CD4-positive, CD25-positive, alpha-beta regulatory T cell (primary cell): ENCODE results near the gene GABRR3. TPM values are rescaled to one million over a fixed set of nuclear protein-coding genes. Genes with fewer than 3 reads are reported as not detected.
A peak's percentile ranks its signal among the peaks of the same experiment; 100 is the strongest.

Source experiments
- ATAC-seq, 2 donors: fragments of 150-1000 bp; cut with Tn5 transposase; one replicate each; pipeline ENCODE4 v1.10.0; 2021; ENCODE audit warnings: low read depth in 2 of 2, moderate number of reproducible peaks in 2 of 2, moderate library complexity in 1 of 2
- DNase-seq, 3 donors: peaks; one replicate each; pipeline versions ENCODE4 v3.0.0 to v3.0.0-alpha.2; 2012 to 2022; ENCODE audit warnings: mixed read lengths in 1 of 3
- H3K27ac ChIP-seq: one replicate; pipeline ENCODE4 v1.7.0; 2013; ENCODE audit warnings: mild to moderate bottlenecking, low read length; ENCODE audit not compliant: insufficient read depth, poor library complexity, severe bottlenecking
- H3K27me3 ChIP-seq: one replicate; pipeline ENCODE4 v1.7.0; 2013; ENCODE audit warnings: low read length; ENCODE audit not compliant: control insufficient read depth, insufficient read depth
- H3K36me3 ChIP-seq: one replicate; pipeline ENCODE4 v1.7.0; 2013; ENCODE audit warnings: mild to moderate bottlenecking, low read length, moderate library complexity; ENCODE audit not compliant: control insufficient read depth, insufficient read depth
- H3K4me1 ChIP-seq: 2 replicates; pipeline ENCODE4 v1.7.0; 2013; ENCODE audit warnings: mild to moderate bottlenecking, low read length; ENCODE audit not compliant: insufficient read depth, control insufficient read depth, poor library complexity, severe bottlenecking
- H3K4me3 ChIP-seq: one replicate; pipeline ENCODE4 v1.7.0; 2013; ENCODE audit warnings: low read depth, mild to moderate bottlenecking, low read length, moderate library complexity
- H3K9me3 ChIP-seq, 2 experiments: 1 replicate in 1 of 2; 2 replicates in 1 of 2; pipeline ENCODE4 v1.7.0; 2013; ENCODE audit warnings: low read length in 2 of 2, mild to moderate bottlenecking in 1 of 2, moderate library complexity in 1 of 2; ENCODE audit not compliant: control insufficient read depth in 2 of 2
- H3K27ac Mint-ChIP-seq, 3 donors: one replicate each; pipeline ENCODE4 v1.8.0; 2020 to 2022; ENCODE audit warnings: mild to moderate bottlenecking in 3 of 3, mixed read lengths in 3 of 3, moderate library complexity in 2 of 3
- H3K27me3 Mint-ChIP-seq: one replicate; pipeline ENCODE4 v1.8.0; 2022; ENCODE audit warnings: mild to moderate bottlenecking, mixed read lengths
- H3K36me3 Mint-ChIP-seq: one replicate; pipeline ENCODE4 v1.8.0; 2020; ENCODE audit warnings: mixed read lengths
- H3K4me1 Mint-ChIP-seq, 4 donors: one replicate each; pipeline ENCODE4 v1.8.0; 2020 to 2022; ENCODE audit warnings: mixed read lengths in 4 of 4, mild to moderate bottlenecking in 1 of 4
- H3K4me3 Mint-ChIP-seq, 4 donors: one replicate each; pipeline ENCODE4 v1.8.0; 2020 to 2022; ENCODE audit warnings: mild to moderate bottlenecking in 4 of 4, mixed read lengths in 4 of 4, moderate library complexity in 3 of 4
- H3K9me3 Mint-ChIP-seq, 7 donors: one replicate each; pipeline ENCODE4 v1.8.0; 2020 to 2022; ENCODE audit warnings: mixed read lengths in 7 of 7, mild to moderate bottlenecking in 3 of 7, moderate library complexity in 2 of 7
- polyA plus RNA-seq, 4 donors: library from polyadenylated mRNA; unstranded; fragments of 300-500 nt; fragmentation: Illumina TruSeq; gene quantifications; one replicate each; pipeline ENCODE4 v1.2.3, GENCODE V29; 2021
- total RNA-seq: library from RNA; stranded (reverse); gene quantifications from one replicate; pipeline ENCODE4 v1.2.3, GENCODE V29; 2022

The GABRR3 gene
- total and polyA plus RNA-seq, 5 donors from 2014 or later: not detected

GRCh38 chr3:97938444-97938843 is 96.7 kb downstream of the GABRR3 start:
- Mint-ChIP-seq H3K4me3 (no peak overlapping the region), H3K27ac (peak overlapping the region in 1 of 3 donors; percentile 63), H3K27me3 (no peaks in the 10 kb centered on the region), H3K4me1 (peaks cover 0 to 7% (median 3%) of the 10 kb centered on the region in 4 donors), H3K36me3 (peaks cover 14% of the 10 kb centered on the region), H3K9me3 (no peaks in the 10 kb centered on the region)
- ATAC-seq (no peak), DNase-seq (no peak)
- no peaks in the 10 kb centered on the region for H3K27me3 ChIP-seq
- H3K4me3 ChIP-seq: no peak overlapping the region
- H3K36me3 ChIP-seq: no peaks in the 10 kb centered on the region
- H3K9me3 ChIP-seq: no peaks in the 10 kb centered on the region
- no peaks in the 10 kb centered on the region for H3K4me1 ChIP-seq
- H3K27ac ChIP-seq: no peak overlapping the region

DNA sequence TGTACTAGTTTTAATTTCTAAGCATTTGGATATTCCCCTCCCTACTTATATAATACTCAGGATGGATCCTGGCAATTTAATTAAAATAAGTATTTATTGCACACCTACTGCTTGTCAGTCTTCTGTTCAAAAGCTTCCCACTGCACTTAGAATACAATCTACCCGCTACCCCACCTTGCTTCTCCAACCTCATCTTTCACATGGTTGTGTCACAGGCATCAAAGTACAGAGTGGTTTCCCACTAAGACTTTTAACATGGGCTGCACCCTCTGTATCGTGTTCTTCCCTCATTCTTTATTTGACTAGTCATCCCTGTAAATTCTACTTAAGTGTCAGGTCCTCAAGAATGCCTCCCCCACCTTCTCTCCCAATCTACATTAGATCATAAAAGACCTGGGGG is 97.9 kb downstream of the GABRR3 start:
- peaks cover 13% of the 10 kb centered on the region for H3K36me3 Mint-ChIP-seq
- Histone ChIP-seq H3K36me3 (no peaks in the 10 kb centered on the region), H3K9me3 (no peaks in the 10 kb centered on the region), H3K27me3 (no peaks in the 10 kb centered on the region), H3K27ac (no peak overlapping the region), H3K4me3 (no peak overlapping the region), H3K4me1 (no peaks in the 10 kb centered on the region)
- no peaks in the 10 kb centered on the region for H3K27me3 Mint-ChIP-seq
- no peak for ATAC-seq
- peak overlapping the region in 1 of 3 donors; percentile 5 for H3K27ac Mint-ChIP-seq
- H3K4me3 Mint-ChIP-seq: no peak overlapping the region
- H3K4me1 Mint-ChIP-seq: peaks cover 0 to 7% (median 3%) of the 10 kb centered on the region in 4 donors
- no peaks in the 10 kb centered on the region for H3K9me3 Mint-ChIP-seq
- no peak for DNase-seq

- Mint-ChIP-seq H3K4me1 (peaks cover 0 to 7% (median 3%) of the 10 kb centered on the region in 4 donors), H3K27me3 (no peaks in the 10 kb centered on the region), H3K36me3 (peaks cover 19% of the 10 kb centered on the region), H3K27ac (peak overlapping the region in 2 of 3 donors; percentile 40 to 47), H3K9me3 (peaks cover 0 to 9% (median 0%) of the 10 kb centered on the region in 7 donors), H3K4me3 (no peak overlapping the region)
- H3K36me3 ChIP-seq: no peaks in the 10 kb centered on the region
- H3K4me1 ChIP-seq: no peaks in the 10 kb centered on the region
- DNase-seq (no peak), ATAC-seq (no peak)
- no peaks in the 10 kb centered on the region for H3K9me3 ChIP-seq
- no peak overlapping the region for H3K27ac ChIP-seq
- no peaks in the 10 kb centered on the region for H3K27me3 ChIP-seq
- H3K4me3 ChIP-seq: no peak overlapping the region
Measured at GRCh38 chr3:97935842-97936241, 99.3 kb downstream of the GABRR3 start.

Other genes with a start within 250 kb of the GABRR3 start
- 4.4 TPM for gene CRYBG3, start 213.3 kb downstream of the GABRR3 start, total RNA-seq
- gene CRYBG3, start 213.3 kb downstream of the GABRR3 start, polyA plus RNA-seq: 1 to 10 TPM; 1.1 to 1.5 (median 1.3) TPM
- 21.8 TPM for gene RIOX2, start 62.9 kb downstream of the GABRR3 start, total RNA-seq
- gene RIOX2, start 62.9 kb downstream of the GABRR3 start, polyA plus RNA-seq: 10 to 100 TPM; 26.0 to 32.2 (median 29.6) TPM
- not detected for gene OR5AC2, start 51.9 kb upstream of the GABRR3 start, total RNA-seq
- gene OR5AC2, start 51.9 kb upstream of the GABRR3 start, polyA plus RNA-seq: not detected
- not detected for gene OR5H1, start 95.4 kb upstream of the GABRR3 start, total RNA-seq
- gene OR5H1, start 95.4 kb upstream of the GABRR3 start, polyA plus RNA-seq: not detected
- not detected for gene OR5H14, start 112.2 kb upstream of the GABRR3 start, total RNA-seq
- not detected for gene OR5H14, start 112.2 kb upstream of the GABRR3 start, polyA plus RNA-seq
- gene OR5H15, start 131.4 kb upstream of the GABRR3 start, total RNA-seq: not detected
- gene OR5H15, start 131.4 kb upstream of the GABRR3 start, polyA plus RNA-seq: not detected
- not detected for gene OR5H6, start 228.9 kb upstream of the GABRR3 start, total RNA-seq
- gene OR5H6, start 228.9 kb upstream of the GABRR3 start, polyA plus RNA-seq: not detected
- not detected for gene OR5H2, start 247.2 kb upstream of the GABRR3 start, total RNA-seq
- not detected for gene OR5H2, start 247.2 kb upstream of the GABRR3 start, polyA plus RNA-seq